GM19438 (cell line): Measurements from ENCODE around the gene NR4A2.
"Not testable (repeated sequence)": the region's sequence is repeated elsewhere in the genome, so short reads cannot be mapped to it uniquely, and the experiment has no call there.

Experiments used
- ATAC-seq: cut with Tn5 transposase; IDR thresholded peaks from one replicate; pipeline ENCODE4 v1.9.1; 2021; ENCODE audit warnings: low read depth; ENCODE audit not compliant: unreplicated experiment

NR4A2 gene

GRCh38 chr2:156322686-156323231, 9.8 kb downstream of the NR4A2 start:
- ATAC-seq, result no peak

GRCh38 chr2:156322051-156322685, 10.4 kb downstream of the NR4A2 start:
- peak; percentile 54 for ATAC-seq

- no peak for ATAC-seq
These were observed 11.1 kb downstream of the NR4A2 start for GRCh38 chr2:156321243-156321904.

GRCh38 chr2:156320486-156321098, 11.9 kb downstream of the NR4A2 start:
- ATAC-seq, result no peak

- ATAC-seq, result no peak
These were observed 12.6 kb downstream of the NR4A2 start for GRCh38 chr2:156319811-156320485.

GRCh38 chr2:156317631-156318030, 14.9 kb downstream of the NR4A2 start:
- ATAC-seq, result no peak

- ATAC-seq, result no peak
These were observed 20.5 kb downstream of the NR4A2 start for GRCh38 chr2:156311976-156312375.

GRCh38 chr2:156310773-156311172, 21.7 kb downstream of the NR4A2 start:
- ATAC-seq, result no peak

- no peak for ATAC-seq
These were observed 22.6 kb downstream of the NR4A2 start for GRCh38 chr2:156309917-156310316.

GRCh38 chr2:156309167-156309566, 23.4 kb downstream of the NR4A2 start:
- ATAC-seq, result no peak

GRCh38 chr2:156306821-156307220, 25.7 kb downstream of the NR4A2 start:
- ATAC-seq, result no peak

GRCh38 chr2:156305121-156305520, 27.4 kb downstream of the NR4A2 start:
- ATAC-seq, result no peak

GRCh38 chr2:156300337-156300736, 32.2 kb downstream of the NR4A2 start:
- ATAC-seq, result no peak

GRCh38 chr2:156294945-156295580, 37.5 kb downstream of the NR4A2 start:
- no peak for ATAC-seq

- not testable (repeated sequence) for ATAC-seq
These were observed 39.1 kb downstream of the NR4A2 start for GRCh38 chr2:156293382-156293781.

- ATAC-seq, result no peak
These were observed 52.9 kb downstream of the NR4A2 start for GRCh38 chr2:156279446-156280150.
